ENCODE measurements around the gene PRKG1. TPM values are rescaled to one million over a fixed set of nuclear protein-coding genes. Genes with fewer than 3 reads are reported as not detected.

The PRKG1 gene
- polyA plus RNA-seq, 1 donor from 2014 or later, result 0.36 TPM

GRCh38 chr10:51521605-51522004 lies 447.3 kb downstream of the PRKG1 start:
- Mint-ChIP-seq H3K9me3 (peaks cover 0 to 2% (median 0%) of the 10 kb centered on the region in 3 donors), H3K27ac (no peak overlapping the region), H3K4me1 (peaks cover 0 to 2% (median 0%) of the 10 kb centered on the region in 3 donors), H3K36me3 (no peaks in the 10 kb centered on the region), H3K4me3 (no peak overlapping the region), H3K27me3 (peaks cover 1% of the 10 kb centered on the region)

- peaks cover 0 to 2% (median 0%) of the 10 kb centered on the region in 3 donors for H3K4me1 Mint-ChIP-seq
- H3K27ac Mint-ChIP-seq, result no peak overlapping the region
- H3K9me3 Mint-ChIP-seq, result peaks cover 0 to 2% (median 0%) of the 10 kb centered on the region in 3 donors
- no peaks in the 10 kb centered on the region for H3K36me3 Mint-ChIP-seq
- H3K4me3 Mint-ChIP-seq, result no peak overlapping the region
- peaks cover 1% of the 10 kb centered on the region for H3K27me3 Mint-ChIP-seq
These were observed 448.6 kb downstream of the PRKG1 start for GRCh38 chr10:51522858-51523257.

GRCh38 chr10:51523440-51523839 lies 449.2 kb downstream of the PRKG1 start:
- H3K9me3 Mint-ChIP-seq, result no peaks in the 10 kb centered on the region
- no peak overlapping the region for H3K4me3 Mint-ChIP-seq
- H3K27ac Mint-ChIP-seq, result no peak overlapping the region
- peaks cover 1% of the 10 kb centered on the region for H3K27me3 Mint-ChIP-seq
- H3K4me1 Mint-ChIP-seq, result peaks cover 0 to 2% (median 0%) of the 10 kb centered on the region in 3 donors
- H3K36me3 Mint-ChIP-seq, result no peaks in the 10 kb centered on the region

- Mint-ChIP-seq H3K4me1 (peaks cover 0 to 2% (median 0%) of the 10 kb centered on the region in 3 donors), H3K4me3 (no peak overlapping the region), H3K27me3 (peaks cover 1% of the 10 kb centered on the region), H3K9me3 (no peaks in the 10 kb centered on the region), H3K27ac (no peak overlapping the region), H3K36me3 (no peaks in the 10 kb centered on the region)
These were observed 449.8 kb downstream of the PRKG1 start for GRCh38 chr10:51524041-51524440.

- no peaks in the 10 kb centered on the region for H3K9me3 Mint-ChIP-seq
- no peak overlapping the region for H3K4me3 Mint-ChIP-seq
- no peaks in the 10 kb centered on the region for H3K36me3 Mint-ChIP-seq
- peaks cover 0 to 2% (median 0%) of the 10 kb centered on the region in 3 donors for H3K4me1 Mint-ChIP-seq
- peaks cover 1% of the 10 kb centered on the region for H3K27me3 Mint-ChIP-seq
- H3K27ac Mint-ChIP-seq, result no peak overlapping the region
These were observed 453.4 kb downstream of the PRKG1 start for GRCh38 chr10:51527522-51528219.

GRCh38 chr10:51528527-51528926 lies 454.2 kb downstream of the PRKG1 start:
- Mint-ChIP-seq H3K4me3 (no peak overlapping the region), H3K4me1 (peaks cover 0 to 2% (median 0%) of the 10 kb centered on the region in 3 donors), H3K27me3 (peaks cover 1% of the 10 kb centered on the region), H3K9me3 (no peaks in the 10 kb centered on the region), H3K27ac (no peak overlapping the region), H3K36me3 (no peaks in the 10 kb centered on the region)

GRCh38 chr10:51530541-51530940 lies 456.3 kb downstream of the PRKG1 start:
- Mint-ChIP-seq H3K4me3 (no peak overlapping the region), H3K36me3 (no peaks in the 10 kb centered on the region), H3K4me1 (no peaks in the 10 kb centered on the region), H3K27ac (no peak overlapping the region), H3K9me3 (no peaks in the 10 kb centered on the region), H3K27me3 (no peaks in the 10 kb centered on the region)

- no peaks in the 10 kb centered on the region for H3K36me3 Mint-ChIP-seq
- H3K27ac Mint-ChIP-seq, result no peak overlapping the region
- H3K9me3 Mint-ChIP-seq, result no peaks in the 10 kb centered on the region
- H3K4me3 Mint-ChIP-seq, result no peak overlapping the region
- H3K27me3 Mint-ChIP-seq, result no peaks in the 10 kb centered on the region
- H3K4me1 Mint-ChIP-seq, result no peaks in the 10 kb centered on the region
These were observed 457.8 kb downstream of the PRKG1 start for GRCh38 chr10:51532044-51532443.

GRCh38 chr10:51542853-51543252 lies 468.6 kb downstream of the PRKG1 start:
- Mint-ChIP-seq H3K36me3 (no peaks in the 10 kb centered on the region), H3K9me3 (no peaks in the 10 kb centered on the region), H3K4me3 (no peak overlapping the region), H3K27me3 (no peaks in the 10 kb centered on the region), H3K4me1 (no peaks in the 10 kb centered on the region), H3K27ac (no peak overlapping the region)

GRCh38 chr10:51544933-51545332 lies 470.6 kb downstream of the PRKG1 start:
- no peaks in the 10 kb centered on the region for H3K36me3 Mint-ChIP-seq
- H3K4me1 Mint-ChIP-seq, result no peaks in the 10 kb centered on the region
- no peaks in the 10 kb centered on the region for H3K27me3 Mint-ChIP-seq
- no peak overlapping the region for H3K4me3 Mint-ChIP-seq
- no peak overlapping the region for H3K27ac Mint-ChIP-seq
- H3K9me3 Mint-ChIP-seq, result no peaks in the 10 kb centered on the region

- no peaks in the 10 kb centered on the region for H3K4me1 Mint-ChIP-seq
- no peaks in the 10 kb centered on the region for H3K9me3 Mint-ChIP-seq
- no peaks in the 10 kb centered on the region for H3K36me3 Mint-ChIP-seq
- H3K27me3 Mint-ChIP-seq, result no peaks in the 10 kb centered on the region
- no peak overlapping the region for H3K27ac Mint-ChIP-seq
- H3K4me3 Mint-ChIP-seq, result no peak overlapping the region
These were observed 473.7 kb downstream of the PRKG1 start for GRCh38 chr10:51547941-51548340.

GRCh38 chr10:51552879-51553278 lies 478.6 kb downstream of the PRKG1 start:
- Mint-ChIP-seq H3K4me3 (no peak overlapping the region), H3K4me1 (no peaks in the 10 kb centered on the region), H3K27ac (no peak overlapping the region), H3K9me3 (no peaks in the 10 kb centered on the region), H3K27me3 (peaks cover 2% of the 10 kb centered on the region), H3K36me3 (no peaks in the 10 kb centered on the region)

GRCh38 chr10:51564896-51565510 lies 490.7 kb downstream of the PRKG1 start:
- Mint-ChIP-seq H3K27ac (no peak overlapping the region), H3K27me3 (no peaks in the 10 kb centered on the region), H3K4me1 (no peaks in the 10 kb centered on the region), H3K36me3 (no peaks in the 10 kb centered on the region), H3K9me3 (no peaks in the 10 kb centered on the region), H3K4me3 (no peak overlapping the region)

GRCh38 chr10:51567271-51567670 lies 493.0 kb downstream of the PRKG1 start:
- H3K27ac Mint-ChIP-seq, result no peak overlapping the region
- no peaks in the 10 kb centered on the region for H3K4me1 Mint-ChIP-seq
- H3K4me3 Mint-ChIP-seq, result no peak overlapping the region
- no peaks in the 10 kb centered on the region for H3K36me3 Mint-ChIP-seq
- no peaks in the 10 kb centered on the region for H3K27me3 Mint-ChIP-seq
- H3K9me3 Mint-ChIP-seq, result no peaks in the 10 kb centered on the region

- Mint-ChIP-seq H3K27me3 (no peaks in the 10 kb centered on the region), H3K4me3 (no peak overlapping the region), H3K36me3 (no peaks in the 10 kb centered on the region), H3K27ac (no peak overlapping the region), H3K4me1 (no peaks in the 10 kb centered on the region), H3K9me3 (no peaks in the 10 kb centered on the region)
These were observed 495.2 kb downstream of the PRKG1 start for GRCh38 chr10:51569467-51569866.

All from IgD-negative memory B cell (primary cell).